ENCODE results near the gene RER1.

The RER1 gene

GRCh38 chr1:2353551-2354438, 37.8 kb upstream of the RER1 start:
- no peak for DNase-seq (ENCODE audit: low spot score)

GRCh38 chr1:2354511-2355372, 36.9 kb upstream of the RER1 start:
- DNase-seq (ENCODE audit: low spot score), result no peak

- no peak for DNase-seq (ENCODE audit: low spot score)
Observed at GRCh38 chr1:2355373-2356261, 36.0 kb upstream of the RER1 start.

- no peak for DNase-seq (ENCODE audit: low spot score)
Observed at GRCh38 chr1:2356401-2356800, 35.2 kb upstream of the RER1 start.

GRCh38 chr1:2356911-2357845, 34.5 kb upstream of the RER1 start:
- no peak for DNase-seq (ENCODE audit: low spot score)

- no peak for DNase-seq (ENCODE audit: low spot score)
Observed at GRCh38 chr1:2358072-2358471, 33.6 kb upstream of the RER1 start.

GRCh38 chr1:2358651-2359640, 32.7 kb upstream of the RER1 start:
- DNase-seq (ENCODE audit: low spot score), result no peak

- no peak for DNase-seq (ENCODE audit: low spot score)
Observed at GRCh38 chr1:2360588-2361364, 30.9 kb upstream of the RER1 start.

GRCh38 chr1:2363847-2364513, 27.7 kb upstream of the RER1 start:
- no peak for DNase-seq (ENCODE audit: low spot score)

- DNase-seq (ENCODE audit: low spot score), result no peak
Observed at GRCh38 chr1:2368053-2368744, 23.4 kb upstream of the RER1 start.

GRCh38 chr1:2372551-2373490, 18.8 kb upstream of the RER1 start:
- no peak for DNase-seq (ENCODE audit: low spot score)

- DNase-seq (ENCODE audit: low spot score), result no peak
Observed at GRCh38 chr1:2373551-2374251, 17.9 kb upstream of the RER1 start.

- DNase-seq (ENCODE audit: low spot score), result no peak
Observed at GRCh38 chr1:2374252-2375155, 17.1 kb upstream of the RER1 start.

GRCh38 chr1:2375246-2375922, 16.3 kb upstream of the RER1 start:
- no peak for DNase-seq (ENCODE audit: low spot score)

Measured in ecto neural progenitor cell (in vitro differentiated cells).